ENCODE results near the gene ERVFRD-1. TPM values are rescaled to one million over a fixed set of nuclear protein-coding genes. Genes with fewer than 3 reads are reported as not detected.
"Not testable (repeated sequence)": the region's sequence is repeated elsewhere in the genome, so short reads cannot be mapped to it uniquely, and the experiment has no call there.

ERVFRD-1 gene
- total RNA-seq, 2 donors from 2014 or later = 0.11 TPM; not detected in 1

GRCh38 chr6:11113038-11113437 lies 1.5 kb upstream of the ERVFRD-1 start:
- no peak overlapping the region for H3K27ac Mint-ChIP-seq
- ATAC-seq (replicated peaks) = no peak
- peaks cover 16% of the 10 kb centered on the region for H3K4me1 Mint-ChIP-seq
- no peak overlapping the region for H3K4me3 Mint-ChIP-seq
- H3K27me3 Mint-ChIP-seq = no peaks in the 10 kb centered on the region
- H3K36me3 Mint-ChIP-seq (ENCODE audit: low read depth) = no peaks in the 10 kb centered on the region
- H3K9me3 Mint-ChIP-seq = no peaks in the 10 kb centered on the region

GRCh38 chr6:11111769-11112437 lies 378 bp upstream of the ERVFRD-1 start:
- Mint-ChIP-seq H3K4me1 (peaks cover 16% of the 10 kb centered on the region), H3K27me3 (no peaks in the 10 kb centered on the region), H3K36me3 (ENCODE audit: low read depth) (no peaks in the 10 kb centered on the region), H3K9me3 (no peaks in the 10 kb centered on the region), H3K27ac (no peak overlapping the region), H3K4me3 (peak overlapping the region; percentile 21)
- ATAC-seq (replicated peaks) = no peak

GRCh38 chr6:11108726-11109125 lies 2.8 kb downstream of the ERVFRD-1 start:
- Mint-ChIP-seq H3K36me3 (ENCODE audit: low read depth) (no peaks in the 10 kb centered on the region), H3K9me3 (no peaks in the 10 kb centered on the region), H3K4me1 (peaks cover 25% of the 10 kb centered on the region), H3K27ac (no peak overlapping the region), H3K27me3 (no peaks in the 10 kb centered on the region), H3K4me3 (no peak overlapping the region)
- ATAC-seq (replicated peaks) = no peak

GRCh38 chr6:11103065-11103464 lies 8.5 kb downstream of the ERVFRD-1 start:
- H3K36me3 Mint-ChIP-seq (ENCODE audit: low read depth) = peaks cover 6% of the 10 kb centered on the region
- H3K27me3 Mint-ChIP-seq = no peaks in the 10 kb centered on the region
- H3K9me3 Mint-ChIP-seq = no peaks in the 10 kb centered on the region
- no peak for ATAC-seq (replicated peaks)
- no peak overlapping the region for H3K27ac Mint-ChIP-seq
- peaks cover 20% of the 10 kb centered on the region for H3K4me1 Mint-ChIP-seq
- H3K4me3 Mint-ChIP-seq = no peak overlapping the region

GRCh38 chr6:11101417-11101816 lies 10.1 kb downstream of the ERVFRD-1 start:
- no peak for ATAC-seq (replicated peaks)
- H3K36me3 Mint-ChIP-seq (ENCODE audit: low read depth) = peaks cover 17% of the 10 kb centered on the region
- peaks cover 19% of the 10 kb centered on the region for H3K4me1 Mint-ChIP-seq
- H3K27me3 Mint-ChIP-seq = no peaks in the 10 kb centered on the region
- H3K27ac Mint-ChIP-seq = no peak overlapping the region
- H3K9me3 Mint-ChIP-seq = no peaks in the 10 kb centered on the region
- no peak overlapping the region for H3K4me3 Mint-ChIP-seq

GRCh38 chr6:11098004-11098403 lies 13.5 kb downstream of the ERVFRD-1 start:
- Mint-ChIP-seq H3K4me1 (peaks cover 20% of the 10 kb centered on the region), H3K27me3 (no peaks in the 10 kb centered on the region), H3K4me3 (no peak overlapping the region), H3K27ac (no peak overlapping the region), H3K9me3 (no peaks in the 10 kb centered on the region), H3K36me3 (ENCODE audit: low read depth) (peaks cover 27% of the 10 kb centered on the region)
- no peak for ATAC-seq (replicated peaks)

GRCh38 chr6:11097476-11097875 lies 14.0 kb downstream of the ERVFRD-1 start:
- Mint-ChIP-seq H3K4me3 (no peak overlapping the region), H3K27ac (no peak overlapping the region), H3K27me3 (no peaks in the 10 kb centered on the region), H3K4me1 (peaks cover 16% of the 10 kb centered on the region), H3K36me3 (ENCODE audit: low read depth) (peaks cover 27% of the 10 kb centered on the region), H3K9me3 (no peaks in the 10 kb centered on the region)
- ATAC-seq (replicated peaks) = no peak

GRCh38 chr6:11096109-11096508 lies 15.4 kb downstream of the ERVFRD-1 start:
- ATAC-seq (replicated peaks) = no peak
- Mint-ChIP-seq H3K9me3 (no peaks in the 10 kb centered on the region), H3K27ac (peak overlapping the region; percentile 16), H3K27me3 (no peaks in the 10 kb centered on the region), H3K4me3 (peak overlapping the region; percentile 95), H3K36me3 (ENCODE audit: low read depth) (peaks cover 27% of the 10 kb centered on the region), H3K4me1 (peaks cover 14% of the 10 kb centered on the region)

- ATAC-seq (replicated peaks) = no peak
- H3K9me3 Mint-ChIP-seq = no peaks in the 10 kb centered on the region
- peak overlapping the region; percentile 95 for H3K4me3 Mint-ChIP-seq
- no peaks in the 10 kb centered on the region for H3K27me3 Mint-ChIP-seq
- peak overlapping the region; percentile 97 for H3K27ac Mint-ChIP-seq
- peaks cover 27% of the 10 kb centered on the region for H3K36me3 Mint-ChIP-seq (ENCODE audit: low read depth)
- H3K4me1 Mint-ChIP-seq = peaks cover 10% of the 10 kb centered on the region
Measured at GRCh38 chr6:11094941-11095340, 16.6 kb downstream of the ERVFRD-1 start.

GRCh38 chr6:11094411-11094851 lies 17.1 kb downstream of the ERVFRD-1 start:
- Mint-ChIP-seq H3K9me3 (no peaks in the 10 kb centered on the region), H3K4me1 (peaks cover 10% of the 10 kb centered on the region), H3K4me3 (peak overlapping the region; percentile 95), H3K27ac (peak overlapping the region; percentile 97), H3K27me3 (no peaks in the 10 kb centered on the region), H3K36me3 (ENCODE audit: low read depth) (peaks cover 27% of the 10 kb centered on the region)
- peak; percentile 44 for ATAC-seq (replicated peaks)

GRCh38 chr6:11093626-11094410 lies 17.7 kb downstream of the ERVFRD-1 start, which contains the start of gene SMIM13:
Gene SMIM13, plus strand, starts transcription at chr6:11093834. Its CDS starts 480 bp downstream, at chr6:11094314.
- H3K9me3 Mint-ChIP-seq = no peaks in the 10 kb centered on the region
- H3K4me3 Mint-ChIP-seq = peak within 1 kb of the TSS; percentile 95
- H3K36me3 Mint-ChIP-seq (ENCODE audit: low read depth) = peaks cover 26% of the 10 kb centered on the region
- H3K4me1 Mint-ChIP-seq = peaks cover 10% of the 10 kb centered on the region
- H3K27ac Mint-ChIP-seq = peak within 1 kb of the TSS; percentile 97
- peak; percentile 93 for ATAC-seq (replicated peaks)
- no peaks in the 10 kb centered on the region for H3K27me3 Mint-ChIP-seq

GRCh38 chr6:11093376-11093625 lies 18.2 kb downstream of the ERVFRD-1 start:
- H3K36me3 Mint-ChIP-seq (ENCODE audit: low read depth) = peaks cover 22% of the 10 kb centered on the region
- peak overlapping the region; percentile 66 for H3K27ac Mint-ChIP-seq
- peak overlapping the region; percentile 95 for H3K4me3 Mint-ChIP-seq
- ATAC-seq (replicated peaks) = peak; percentile 16
- no peaks in the 10 kb centered on the region for H3K27me3 Mint-ChIP-seq
- H3K4me1 Mint-ChIP-seq = peaks cover 10% of the 10 kb centered on the region
- no peaks in the 10 kb centered on the region for H3K9me3 Mint-ChIP-seq

- H3K4me1 Mint-ChIP-seq = peaks cover 10% of the 10 kb centered on the region
- H3K27me3 Mint-ChIP-seq = no peaks in the 10 kb centered on the region
Measured at GRCh38 chr6:11092668-11093375, 18.7 kb downstream of the ERVFRD-1 start.

GRCh38 chr6:11091141-11091540 lies 20.4 kb downstream of the ERVFRD-1 start:
- not testable (repeated sequence) for H3K9me3 Mint-ChIP-seq; H3K4me3 Mint-ChIP-seq; H3K27ac Mint-ChIP-seq; H3K36me3 Mint-ChIP-seq (ENCODE audit: low read depth); ATAC-seq (replicated peaks); H3K27me3 Mint-ChIP-seq; H3K4me1 Mint-ChIP-seq

More at GRCh38 chr6:11092668-11093375, 18.7 kb downstream of the ERVFRD-1 start:
- Mint-ChIP-seq H3K9me3 (no peaks in the 10 kb centered on the region), H3K4me3 (peak overlapping the region; percentile 95), H3K27ac (peak overlapping the region; percentile 66), H3K36me3 (ENCODE audit: low read depth) (peaks cover 19% of the 10 kb centered on the region)
- ATAC-seq (replicated peaks) = peak; percentile 20

Data from activated T-helper 17 cell treated with anti-CD3 and anti-CD28 coated beads, Interleukin-2, amount 50 U/mL, for 72 hours (primary cell).